Activated CD4-positive, alpha-beta T cell treated with anti-CD3 and anti-CD28 coated beads, Interleukin-2, amount 50 U/mL, for 4 hours (primary cell): ENCODE results near the gene TRABD2B.

Experiments used
- DNase-seq, 2 experiments: peaks; one replicate each; pipeline ENCODE4 v3.0.0-alpha.2; 2020

The TRABD2B gene

DNA sequence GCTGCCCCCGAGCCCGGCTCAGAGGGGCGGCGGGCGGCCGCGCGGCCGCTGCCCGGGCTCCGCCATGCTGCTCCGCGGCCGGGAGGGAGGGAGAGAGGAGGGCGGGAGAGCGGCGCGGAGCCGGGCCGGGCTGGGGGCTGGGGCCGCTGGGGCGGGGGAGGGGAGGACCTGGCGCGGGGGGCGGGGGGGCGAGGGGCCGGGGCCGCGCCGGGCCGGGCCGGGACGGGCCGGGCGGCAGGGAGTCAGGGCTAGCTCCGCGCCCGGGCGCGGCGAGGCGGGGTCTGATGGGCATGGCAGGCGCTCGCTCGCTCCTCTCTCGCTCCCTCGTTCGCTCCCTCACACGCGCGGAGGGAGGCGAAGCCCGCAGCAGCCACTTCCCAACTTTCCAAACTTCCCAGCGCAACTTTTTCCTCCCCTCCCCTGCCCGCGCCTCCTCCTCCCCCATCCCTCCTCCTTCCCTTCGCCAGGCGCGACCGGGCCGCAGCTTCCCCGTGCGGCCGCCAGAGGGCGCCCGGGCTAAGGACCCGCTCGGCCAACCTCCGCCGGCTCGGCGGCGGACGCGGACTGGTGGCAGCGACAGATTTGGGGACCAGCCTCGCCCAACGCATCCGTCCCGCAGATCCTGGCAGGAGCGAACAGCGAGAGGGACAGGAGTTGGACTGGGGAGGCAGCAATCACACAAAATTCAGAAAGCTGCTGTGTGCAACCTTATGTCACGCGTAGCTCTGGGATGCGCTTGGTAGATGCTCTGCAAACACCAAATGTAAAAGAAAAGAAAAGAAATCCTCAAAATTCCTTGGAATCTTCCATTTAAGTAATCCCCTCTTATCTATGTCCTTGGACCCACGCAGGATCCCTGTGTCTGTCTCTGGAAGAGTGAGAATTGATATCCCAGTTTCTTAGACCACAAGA, at the start of gene TRABD2B:
Gene TRABD2B (minus strand): TSS at position 97 of the 912 bp plus-strand sequence.
- DNase-seq = peak; percentile 34 to 43

DNA sequence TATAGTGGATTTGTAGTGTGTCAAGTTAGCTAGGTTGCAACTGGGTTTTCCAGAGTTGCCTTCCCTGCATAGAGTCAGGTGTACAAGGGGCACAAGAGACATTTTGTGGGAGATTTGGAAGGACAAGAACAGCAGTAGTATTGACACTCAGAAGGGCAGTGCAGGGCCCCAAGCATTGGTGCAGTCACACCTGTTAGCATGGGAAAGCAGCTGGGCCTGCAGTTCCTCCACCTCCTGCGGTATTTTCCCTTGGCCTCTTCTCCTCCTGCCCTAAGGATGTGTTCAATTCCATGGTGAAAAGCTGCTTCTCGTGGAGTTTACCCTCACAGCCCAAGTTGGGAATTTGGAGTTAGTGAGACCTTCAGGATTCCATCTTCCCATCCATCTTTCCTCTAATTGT, 47.1 kb upstream of the TRABD2B start:
- no peak for DNase-seq

- no peak for DNase-seq
Measured at GRCh38 chr1:48043622-48044021, 46.4 kb upstream of the TRABD2B start.

DNA sequence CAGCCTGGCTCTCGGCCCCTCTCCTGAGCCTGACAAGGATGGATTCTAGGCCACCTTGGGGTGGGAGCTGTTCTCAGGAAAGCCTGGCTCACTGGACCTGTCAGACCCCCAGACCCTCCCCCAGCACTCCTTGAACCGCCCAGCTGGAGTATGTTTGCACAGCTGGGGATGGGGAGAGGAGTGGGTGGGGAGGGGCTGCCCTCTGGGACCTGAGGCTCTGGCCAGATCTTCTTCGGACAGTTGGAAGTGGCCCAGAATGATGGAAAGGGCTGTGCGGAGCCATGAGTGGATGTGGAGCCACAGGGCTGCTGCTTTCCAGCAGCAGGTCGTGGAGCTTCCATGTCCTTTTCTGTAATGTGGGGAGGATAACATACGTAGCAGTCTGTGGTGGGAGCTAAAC, 43.0 kb upstream of the TRABD2B start:
- no peak for DNase-seq

- DNase-seq = no peak
Measured at GRCh38 chr1:48039088-48040054, 42.2 kb upstream of the TRABD2B start.

DNA sequence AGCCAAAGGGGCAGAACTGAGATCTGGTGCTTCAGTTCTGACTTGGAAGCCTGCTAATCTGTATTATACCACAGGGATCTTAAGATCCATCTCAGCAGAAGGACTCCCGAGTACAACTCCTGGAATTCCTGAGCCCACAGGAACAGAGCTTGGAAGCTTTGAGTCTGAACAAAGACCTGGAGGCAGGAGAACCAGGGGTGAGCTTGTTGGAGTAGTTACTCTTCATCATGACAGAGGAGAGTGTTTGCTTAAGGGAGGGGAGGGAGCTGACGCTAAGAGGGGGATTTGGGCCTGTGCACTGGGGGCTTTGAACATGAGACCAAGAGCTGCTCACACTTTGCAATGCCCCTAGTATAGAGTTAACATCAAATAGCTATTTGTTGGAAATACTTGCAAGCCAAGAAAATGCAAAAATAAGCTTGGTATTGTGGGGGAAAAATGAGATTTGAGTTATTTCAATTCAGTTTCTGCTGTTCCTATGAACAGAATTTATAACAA, 41.1 kb upstream of the TRABD2B start:
- DNase-seq = no peak

DNA sequence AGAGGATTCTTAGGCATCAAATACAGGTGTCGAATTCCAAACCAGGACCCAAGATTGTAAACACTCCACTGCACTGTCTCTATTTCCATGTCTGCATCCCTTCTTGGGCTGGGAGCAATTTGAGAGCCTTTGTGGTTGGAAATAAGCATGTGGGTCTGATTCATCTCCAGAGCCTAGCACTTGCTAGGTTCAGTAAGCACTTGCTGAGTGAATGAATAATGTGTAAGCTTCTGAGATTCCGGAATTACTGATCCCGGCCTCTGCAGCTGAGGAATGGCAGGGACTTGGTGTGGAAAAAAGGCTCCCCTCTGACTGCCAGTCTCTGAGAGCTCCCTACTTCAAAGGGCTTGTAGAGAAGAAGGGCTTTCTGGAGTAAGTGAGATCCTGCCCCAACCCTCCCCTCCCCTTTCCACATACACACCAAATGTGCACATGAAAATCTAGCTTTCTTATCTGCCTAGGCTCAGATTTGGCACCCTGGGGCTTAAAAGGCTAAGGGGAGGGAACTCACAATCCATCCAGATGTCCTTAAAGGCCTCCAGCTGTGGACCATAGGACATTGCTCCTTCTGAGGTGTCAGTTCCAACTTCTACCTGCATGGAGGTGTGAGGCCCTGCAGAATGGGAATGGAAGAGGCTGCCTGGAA, 39.6 kb upstream of the TRABD2B start:
- DNase-seq = no peak

DNA sequence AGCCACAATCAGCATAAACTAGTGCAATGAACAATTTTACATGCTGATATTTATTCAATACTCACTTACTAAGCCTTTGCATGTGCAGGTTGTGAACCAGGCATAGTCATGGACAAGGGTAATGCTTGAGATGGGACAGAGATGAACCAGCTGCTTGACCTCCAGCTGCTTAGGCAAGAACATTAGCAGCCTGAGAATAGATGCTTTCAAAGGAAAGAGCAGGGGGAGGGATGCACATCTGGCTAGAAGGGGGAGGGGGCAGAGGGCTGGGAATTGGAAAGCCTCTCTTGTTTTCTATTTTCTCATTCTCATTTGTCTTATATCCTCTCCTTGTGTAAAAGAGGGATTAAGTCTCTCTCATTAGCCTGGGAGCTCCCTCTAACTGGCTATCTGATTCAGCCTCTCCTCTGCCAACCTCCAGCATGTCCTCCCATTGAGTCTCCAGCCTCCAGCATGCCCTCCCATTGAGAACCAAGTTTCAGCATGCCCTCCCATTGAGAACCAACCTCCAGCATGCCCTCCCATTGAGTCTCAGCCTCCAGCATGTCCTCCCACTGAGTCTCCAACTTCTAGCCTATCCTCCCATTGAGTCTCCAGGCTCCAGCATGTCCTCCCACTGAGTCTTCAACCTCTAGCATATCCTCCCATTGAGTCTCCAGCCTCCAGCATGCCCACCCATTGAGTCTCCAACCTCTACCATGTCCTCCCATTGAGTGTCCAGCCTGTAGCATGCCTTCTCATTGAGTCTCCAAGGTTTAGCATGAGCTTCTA, 38.4 kb upstream of the TRABD2B start:
- no peak for DNase-seq

GRCh38 chr1:48033495-48034045, 36.4 kb upstream of the TRABD2B start:
- DNase-seq = no peak

- DNase-seq = no peak
Measured at GRCh38 chr1:48031676-48032075, 34.5 kb upstream of the TRABD2B start.

GRCh38 chr1:48030696-48031365, 33.6 kb upstream of the TRABD2B start:
- DNase-seq = no peak

GRCh38 chr1:48030211-48030610, 33.0 kb upstream of the TRABD2B start:
- DNase-seq = no peak

- no peak for DNase-seq
Measured at GRCh38 chr1:48028218-48029069, 31.3 kb upstream of the TRABD2B start.

GRCh38 chr1:48027533-48027835, 30.3 kb upstream of the TRABD2B start:
- DNase-seq = no peak

DNA sequence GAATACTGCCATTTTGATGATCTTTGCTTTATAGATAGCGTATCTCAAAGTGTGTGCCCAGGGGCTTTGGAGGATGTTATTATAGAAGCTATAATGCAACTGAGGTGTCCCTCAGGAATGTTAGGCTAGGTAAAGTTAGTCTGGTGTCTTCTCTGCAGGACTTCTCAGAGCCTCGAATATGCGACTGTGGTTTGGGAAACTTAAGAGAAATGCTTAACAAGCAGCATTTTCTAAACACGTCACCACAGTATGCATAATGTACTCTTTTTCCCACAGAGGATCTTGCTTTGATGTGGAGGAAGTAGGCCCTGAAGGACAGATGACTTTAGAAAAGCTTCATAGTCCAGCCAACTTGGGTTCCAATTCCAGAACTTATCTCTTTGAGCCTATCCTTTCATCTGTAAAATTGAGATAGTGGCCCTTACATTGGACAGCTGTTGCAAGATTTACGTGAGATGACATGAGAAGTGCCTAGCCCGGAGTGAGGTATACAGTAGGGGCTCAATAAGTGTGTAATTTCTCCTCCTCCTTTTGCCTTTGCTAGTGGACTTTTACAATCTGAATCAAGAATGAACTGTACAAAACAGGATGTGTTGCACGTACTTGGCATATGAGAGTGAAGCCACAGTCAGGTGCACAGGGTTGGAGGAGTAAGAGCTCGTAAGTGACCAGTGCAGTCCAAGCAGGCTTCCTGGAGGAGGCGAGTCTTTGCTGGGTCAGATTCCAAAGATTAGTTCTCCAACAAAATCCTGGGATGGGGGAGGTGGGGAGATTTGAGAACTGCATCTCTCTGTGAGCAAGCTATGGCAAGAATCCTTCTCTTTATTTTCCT, 29.7 kb upstream of the TRABD2B start:
- no peak for DNase-seq

- no peak for DNase-seq
Measured at GRCh38 chr1:48026275-48026674, 29.1 kb upstream of the TRABD2B start.

DNA sequence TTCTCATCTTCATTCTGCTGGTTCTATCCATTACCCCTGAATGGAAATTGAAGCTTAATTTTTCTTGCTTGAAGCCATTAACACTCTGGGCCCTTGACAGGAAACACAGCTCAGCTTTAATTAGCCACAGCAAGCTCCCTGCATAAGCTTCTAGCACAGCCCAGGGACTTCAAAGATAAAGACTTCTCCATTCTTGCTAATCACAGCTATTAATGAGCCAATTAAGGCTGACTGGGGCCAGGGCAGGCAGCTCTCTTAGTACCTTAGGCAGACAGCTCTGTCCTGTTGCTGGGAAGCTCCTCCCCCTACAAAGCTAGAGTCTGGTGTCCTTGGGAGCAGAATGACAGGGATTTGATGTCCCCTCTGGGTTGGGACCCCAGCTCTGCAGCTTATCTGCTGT, 27.9 kb upstream of the TRABD2B start:
- no peak for DNase-seq

DNA sequence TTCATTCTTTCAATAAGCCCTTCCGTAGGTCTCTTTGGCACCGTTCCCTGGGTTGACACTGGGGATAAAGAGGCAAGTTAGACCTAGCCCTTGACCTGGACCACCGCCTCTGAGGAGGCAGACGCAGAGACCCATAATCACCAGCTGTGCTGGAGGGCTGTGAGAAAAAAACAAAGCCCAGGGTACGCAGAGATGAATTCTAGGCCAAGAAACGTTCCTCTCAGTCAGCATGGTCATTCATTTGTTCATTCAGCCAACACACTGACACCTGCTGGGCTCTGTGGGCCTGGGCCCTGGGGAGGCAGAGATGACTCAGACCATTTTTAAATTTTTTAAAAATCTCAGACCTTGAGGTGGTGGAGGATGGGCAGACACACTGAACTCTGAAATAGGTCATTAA, 26.3 kb upstream of the TRABD2B start:
- no peak for DNase-seq

DNA sequence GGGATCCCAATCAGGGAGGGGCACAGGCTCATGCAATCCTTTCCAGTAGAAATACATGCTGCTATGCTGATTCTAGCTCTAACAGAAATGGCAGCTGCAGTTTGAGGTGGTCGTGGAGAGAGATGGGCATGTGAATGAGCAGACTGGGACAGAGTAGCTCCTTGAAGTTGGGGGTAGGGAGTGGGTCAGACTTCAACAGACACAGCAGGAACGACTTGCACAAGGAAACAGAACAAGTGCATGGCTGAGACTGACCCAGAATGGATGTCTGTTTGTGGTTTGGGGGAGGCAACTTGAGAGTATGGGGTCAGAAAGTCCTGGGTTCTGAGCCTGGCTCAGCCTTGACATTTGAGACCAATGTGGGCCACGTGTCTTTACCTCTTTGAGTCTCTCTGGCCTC, 25.1 kb upstream of the TRABD2B start:
- DNase-seq = no peak

GRCh38 chr1:48021792-48022191, 24.6 kb upstream of the TRABD2B start:
- DNase-seq = no peak
